GM21367 (cell line): ENCODE data around the gene SHKBP1.
"Not testable (repeated sequence)": the region's sequence is repeated elsewhere in the genome, so short reads cannot be mapped to it uniquely, and the experiment has no call there.

ENCODE experiments used
- ATAC-seq: cut with Tn5 transposase; IDR thresholded peaks from one replicate; pipeline ENCODE4 v1.9.1; 2021; ENCODE audit not compliant: unreplicated experiment

The SHKBP1 gene

GRCh38 chr19:40555978-40556689 is 20.5 kb upstream of the SHKBP1 start:
- no peak for ATAC-seq

GRCh38 chr19:40556953-40557530 is 19.6 kb upstream of the SHKBP1 start:
- no peak for ATAC-seq

- ATAC-seq = no peak
Measured at GRCh38 chr19:40559394-40559793, 17.3 kb upstream of the SHKBP1 start.

- no peak for ATAC-seq
Measured at GRCh38 chr19:40560092-40560507, 16.6 kb upstream of the SHKBP1 start.

- no peak for ATAC-seq
Measured at GRCh38 chr19:40561947-40562346, 14.7 kb upstream of the SHKBP1 start.

GRCh38 chr19:40564535-40564934 is 12.1 kb upstream of the SHKBP1 start:
- ATAC-seq = not testable (repeated sequence)

GRCh38 chr19:40565355-40565754 is 11.3 kb upstream of the SHKBP1 start:
- ATAC-seq = no peak

- ATAC-seq = no peak
Measured at GRCh38 chr19:40565910-40566495, 10.7 kb upstream of the SHKBP1 start.

- ATAC-seq = no peak
Measured at GRCh38 chr19:40567040-40567749, 9.5 kb upstream of the SHKBP1 start.

- no peak for ATAC-seq
Measured at GRCh38 chr19:40567750-40568494, 8.8 kb upstream of the SHKBP1 start.

- peak; percentile 60 for ATAC-seq
Measured at GRCh38 chr19:40570313-40571004, 6.2 kb upstream of the SHKBP1 start.

- no peak for ATAC-seq
Measured at GRCh38 chr19:40571005-40571318, 5.7 kb upstream of the SHKBP1 start.

- no peak for ATAC-seq
Measured at GRCh38 chr19:40571831-40572495, 4.7 kb upstream of the SHKBP1 start.

GRCh38 chr19:40575326-40575725 is 1.3 kb upstream of the SHKBP1 start:
- ATAC-seq = no peak

GRCh38 chr19:40576151-40576584 is 505 bp upstream of the SHKBP1 start:
- no peak for ATAC-seq

GRCh38 chr19:40578442-40578908 is 1.8 kb downstream of the SHKBP1 start:
- ATAC-seq = no peak

GRCh38 chr19:40580619-40581018 is 3.9 kb downstream of the SHKBP1 start:
- ATAC-seq = no peak

- ATAC-seq = no peak
Measured at GRCh38 chr19:40581531-40581930, 4.9 kb downstream of the SHKBP1 start.

GRCh38 chr19:40582467-40582866 is 5.8 kb downstream of the SHKBP1 start:
- no peak for ATAC-seq

- no peak for ATAC-seq
Measured at GRCh38 chr19:40583283-40583682, 6.6 kb downstream of the SHKBP1 start.
